ENCODE measurements around the gene ZNF664. TPM values are rescaled to one million over a fixed set of nuclear protein-coding genes. Genes with fewer than 3 reads are reported as not detected.

ZNF664 gene
- total and polyA plus RNA-seq, 10 of the 15 experiments (the other 5 are each of a cell fraction or from before 2014, with no cell fraction given) = 1.8 to 65.6 (median 30.8) TPM

DNA sequence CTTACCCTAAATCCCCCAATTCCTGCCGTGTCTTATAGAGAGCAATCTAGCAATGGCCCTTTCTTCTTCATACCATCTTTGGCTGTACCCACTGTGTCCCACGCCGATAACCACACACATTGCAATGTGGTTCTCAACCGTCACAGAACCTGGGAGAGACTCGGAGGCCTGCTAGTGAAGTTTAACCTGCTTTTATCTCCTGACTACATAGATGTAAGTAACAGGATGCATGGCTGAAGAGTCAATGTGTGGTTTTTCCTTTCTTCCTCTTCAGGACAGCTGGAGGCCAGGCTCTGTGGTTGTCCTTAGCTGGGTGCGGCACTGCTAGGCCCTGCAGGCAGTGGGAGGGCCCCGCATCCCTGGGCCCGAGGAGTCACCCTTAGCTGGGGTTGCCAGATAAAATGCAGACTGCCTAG lies 51.3 kb downstream of the ZNF664 start (continued):
- TF ChIP-seq, protein P1, sequence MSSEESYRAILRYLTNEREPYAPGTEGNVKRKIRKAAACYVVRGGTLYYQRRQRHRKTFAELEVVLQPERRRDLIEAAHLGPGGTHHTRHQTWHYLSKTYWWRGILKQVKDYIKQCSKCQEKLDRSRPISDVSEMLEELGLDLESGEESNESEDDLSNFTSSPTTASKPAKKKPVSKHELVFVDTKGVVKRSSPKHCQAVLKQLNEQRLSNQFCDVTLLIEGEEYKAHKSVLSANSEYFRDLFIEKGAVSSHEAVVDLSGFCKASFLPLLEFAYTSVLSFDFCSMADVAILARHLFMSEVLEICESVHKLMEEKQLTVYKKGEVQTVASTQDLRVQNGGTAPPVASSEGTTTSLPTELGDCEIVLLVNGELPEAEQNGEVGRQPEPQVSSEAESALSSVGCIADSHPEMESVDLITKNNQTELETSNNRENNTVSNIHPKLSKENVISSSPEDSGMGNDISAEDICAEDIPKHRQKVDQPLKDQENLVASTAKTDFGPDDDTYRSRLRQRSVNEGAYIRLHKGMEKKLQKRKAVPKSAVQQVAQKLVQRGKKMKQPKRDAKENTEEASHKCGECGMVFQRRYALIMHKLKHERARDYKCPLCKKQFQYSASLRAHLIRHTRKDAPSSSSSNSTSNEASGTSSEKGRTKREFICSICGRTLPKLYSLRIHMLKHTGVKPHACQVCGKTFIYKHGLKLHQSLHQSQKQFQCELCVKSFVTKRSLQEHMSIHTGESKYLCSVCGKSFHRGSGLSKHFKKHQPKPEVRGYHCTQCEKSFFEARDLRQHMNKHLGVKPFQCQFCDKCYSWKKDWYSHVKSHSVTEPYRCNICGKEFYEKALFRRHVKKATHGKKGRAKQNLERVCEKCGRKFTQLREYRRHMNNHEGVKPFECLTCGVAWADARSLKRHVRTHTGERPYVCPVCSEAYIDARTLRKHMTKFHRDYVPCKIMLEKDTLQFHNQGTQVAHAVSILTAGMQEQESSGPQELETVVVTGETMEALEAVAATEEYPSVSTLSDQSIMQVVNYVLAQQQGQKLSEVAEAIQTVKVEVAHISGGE (CRISPR knock-in tag; IDR thresholded peaks at IDR 0.05) = no peak
- no peak for TF ChIP-seq PAX5 (IDR thresholded peaks at IDR 0.05; ENCODE audit: borderline replicate concordance, low read depth, low read length)
- TF ChIP-seq, protein P2, sequence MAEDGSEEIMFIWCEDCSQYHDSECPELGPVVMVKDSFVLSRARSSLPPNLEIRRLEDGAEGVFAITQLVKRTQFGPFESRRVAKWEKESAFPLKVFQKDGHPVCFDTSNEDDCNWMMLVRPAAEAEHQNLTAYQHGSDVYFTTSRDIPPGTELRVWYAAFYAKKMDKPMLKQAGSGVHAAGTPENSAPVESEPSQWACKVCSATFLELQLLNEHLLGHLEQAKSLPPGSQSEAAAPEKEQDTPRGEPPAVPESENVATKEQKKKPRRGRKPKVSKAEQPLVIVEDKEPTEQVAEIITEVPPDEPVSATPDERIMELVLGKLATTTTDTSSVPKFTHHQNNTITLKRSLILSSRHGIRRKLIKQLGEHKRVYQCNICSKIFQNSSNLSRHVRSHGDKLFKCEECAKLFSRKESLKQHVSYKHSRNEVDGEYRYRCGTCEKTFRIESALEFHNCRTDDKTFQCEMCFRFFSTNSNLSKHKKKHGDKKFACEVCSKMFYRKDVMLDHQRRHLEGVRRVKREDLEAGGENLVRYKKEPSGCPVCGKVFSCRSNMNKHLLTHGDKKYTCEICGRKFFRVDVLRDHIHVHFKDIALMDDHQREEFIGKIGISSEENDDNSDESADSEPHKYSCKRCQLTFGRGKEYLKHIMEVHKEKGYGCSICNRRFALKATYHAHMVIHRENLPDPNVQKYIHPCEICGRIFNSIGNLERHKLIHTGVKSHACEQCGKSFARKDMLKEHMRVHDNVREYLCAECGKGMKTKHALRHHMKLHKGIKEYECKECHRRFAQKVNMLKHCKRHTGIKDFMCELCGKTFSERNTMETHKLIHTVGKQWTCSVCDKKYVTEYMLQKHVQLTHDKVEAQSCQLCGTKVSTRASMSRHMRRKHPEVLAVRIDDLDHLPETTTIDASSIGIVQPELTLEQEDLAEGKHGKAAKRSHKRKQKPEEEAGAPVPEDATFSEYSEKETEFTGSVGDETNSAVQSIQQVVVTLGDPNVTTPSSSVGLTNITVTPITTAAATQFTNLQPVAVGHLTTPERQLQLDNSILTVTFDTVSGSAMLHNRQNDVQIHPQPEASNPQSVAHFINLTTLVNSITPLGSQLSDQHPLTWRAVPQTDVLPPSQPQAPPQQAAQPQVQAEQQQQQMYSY (CRISPR knock-in tag; IDR thresholded peaks at IDR 0.05) = no peak
- TF ChIP-seq, protein P3, sequence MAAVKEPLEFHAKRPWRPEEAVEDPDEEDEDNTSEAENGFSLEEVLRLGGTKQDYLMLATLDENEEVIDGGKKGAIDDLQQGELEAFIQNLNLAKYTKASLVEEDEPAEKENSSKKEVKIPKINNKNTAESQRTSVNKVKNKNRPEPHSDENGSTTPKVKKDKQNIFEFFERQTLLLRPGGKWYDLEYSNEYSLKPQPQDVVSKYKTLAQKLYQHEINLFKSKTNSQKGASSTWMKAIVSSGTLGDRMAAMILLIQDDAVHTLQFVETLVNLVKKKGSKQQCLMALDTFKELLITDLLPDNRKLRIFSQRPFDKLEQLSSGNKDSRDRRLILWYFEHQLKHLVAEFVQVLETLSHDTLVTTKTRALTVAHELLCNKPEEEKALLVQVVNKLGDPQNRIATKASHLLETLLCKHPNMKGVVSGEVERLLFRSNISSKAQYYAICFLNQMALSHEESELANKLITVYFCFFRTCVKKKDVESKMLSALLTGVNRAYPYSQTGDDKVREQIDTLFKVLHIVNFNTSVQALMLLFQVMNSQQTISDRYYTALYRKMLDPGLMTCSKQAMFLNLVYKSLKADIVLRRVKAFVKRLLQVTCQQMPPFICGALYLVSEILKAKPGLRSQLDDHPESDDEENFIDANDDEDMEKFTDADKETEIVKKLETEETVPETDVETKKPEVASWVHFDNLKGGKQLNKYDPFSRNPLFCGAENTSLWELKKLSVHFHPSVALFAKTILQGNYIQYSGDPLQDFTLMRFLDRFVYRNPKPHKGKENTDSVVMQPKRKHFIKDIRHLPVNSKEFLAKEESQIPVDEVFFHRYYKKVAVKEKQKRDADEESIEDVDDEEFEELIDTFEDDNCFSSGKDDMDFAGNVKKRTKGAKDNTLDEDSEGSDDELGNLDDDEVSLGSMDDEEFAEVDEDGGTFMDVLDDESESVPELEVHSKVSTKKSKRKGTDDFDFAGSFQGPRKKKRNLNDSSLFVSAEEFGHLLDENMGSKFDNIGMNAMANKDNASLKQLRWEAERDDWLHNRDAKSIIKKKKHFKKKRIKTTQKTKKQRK (IDR thresholded peaks at IDR 0.05; ENCODE audit: low read depth, low read length) = no peak
- TF ChIP-seq ETV6 (conservative IDR thresholded peaks at IDR 0.05 in 1 of 2, IDR thresholded peaks at IDR 0.05 in 1 of 2; ENCODE audit: borderline replicate concordance in 1 of 2, low read depth in 1 of 2) = no peak
- no peak for TF ChIP-seq RCOR1 (conservative IDR thresholded peaks at IDR 0.05; ENCODE audit: low read depth, low read length)
- no peak for TF ChIP-seq POLR2AphosphoS5 (IDR thresholded peaks at IDR 0.05; ENCODE audit: low read length)

Measured in GM12878 (cell line).